ENCODE results near the gene KIRREL1. TPM values are rescaled to one million over a fixed set of nuclear protein-coding genes. Genes with fewer than 3 reads are reported as not detected.

Gene KIRREL1
- total RNA-seq, 1 experiment from 2014 or later: 42.6 TPM

GRCh38 chr1:157975228-157975950, 18.1 kb upstream of the KIRREL1 start:
- no peak for DNase-seq (ENCODE audit: low read depth)

GRCh38 chr1:157976888-157977287, 16.6 kb upstream of the KIRREL1 start:
- no peak for DNase-seq (ENCODE audit: low read depth)

- no peak for DNase-seq (ENCODE audit: low read depth)
These were observed 14.7 kb upstream of the KIRREL1 start for GRCh38 chr1:157978586-157979403.

DNA sequence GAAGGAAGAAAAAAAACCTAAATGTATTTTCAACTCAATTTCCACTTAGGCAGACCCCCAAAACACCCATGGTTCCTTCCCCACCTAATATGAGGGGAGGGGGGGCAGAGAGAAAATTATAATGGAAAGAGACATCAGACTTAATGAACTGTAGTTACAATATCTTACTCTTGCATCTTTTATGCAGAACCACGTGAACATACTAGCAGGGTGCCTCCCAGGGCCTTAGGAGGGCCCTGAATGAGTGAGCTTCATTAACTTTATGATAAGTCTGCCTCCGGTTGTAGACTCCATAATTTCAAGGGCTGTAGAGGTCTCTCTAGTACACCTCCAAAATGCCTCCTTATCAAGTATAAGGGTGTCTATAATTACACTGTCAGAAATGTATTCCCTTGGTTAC, 11.3 kb upstream of the KIRREL1 start:
- DNase-seq (ENCODE audit: low read depth): no peak

- no peak for DNase-seq (ENCODE audit: low read depth)
These were observed 9.7 kb upstream of the KIRREL1 start for GRCh38 chr1:157983787-157984186.

DNA sequence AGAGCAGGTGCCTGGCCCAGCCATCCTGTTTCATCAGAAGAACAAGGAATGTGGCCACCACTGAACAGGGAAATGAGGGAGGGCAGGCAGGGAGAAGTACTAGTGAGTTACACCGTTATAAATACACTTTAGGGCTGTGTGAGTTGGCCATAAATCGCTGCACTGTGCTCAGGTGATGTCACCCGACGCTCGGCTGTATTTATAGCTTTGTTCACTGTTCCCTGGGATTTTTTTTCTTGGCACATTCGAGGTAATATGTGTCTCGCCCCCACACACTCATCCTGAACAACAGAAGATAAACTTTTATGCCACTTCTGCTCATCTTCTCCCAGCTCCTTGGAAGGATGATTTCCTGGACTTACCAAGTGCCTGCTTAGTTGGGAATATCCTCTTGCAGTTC, 9.0 kb upstream of the KIRREL1 start:
- no peak for DNase-seq (ENCODE audit: low read depth)

GRCh38 chr1:157985473-157985872, 8.0 kb upstream of the KIRREL1 start:
- no peak for DNase-seq (ENCODE audit: low read depth)

- no peak for DNase-seq (ENCODE audit: low read depth)
These were observed 5.4 kb upstream of the KIRREL1 start for GRCh38 chr1:157988002-157988401.

GRCh38 chr1:157992031-157992832, 1.2 kb upstream of the KIRREL1 start:
- peak; percentile 67 for DNase-seq (ENCODE audit: low read depth)

- no peak for DNase-seq (ENCODE audit: low read depth)
These were observed 655 bp upstream of the KIRREL1 start for GRCh38 chr1:157992833-157993146.

DNA sequence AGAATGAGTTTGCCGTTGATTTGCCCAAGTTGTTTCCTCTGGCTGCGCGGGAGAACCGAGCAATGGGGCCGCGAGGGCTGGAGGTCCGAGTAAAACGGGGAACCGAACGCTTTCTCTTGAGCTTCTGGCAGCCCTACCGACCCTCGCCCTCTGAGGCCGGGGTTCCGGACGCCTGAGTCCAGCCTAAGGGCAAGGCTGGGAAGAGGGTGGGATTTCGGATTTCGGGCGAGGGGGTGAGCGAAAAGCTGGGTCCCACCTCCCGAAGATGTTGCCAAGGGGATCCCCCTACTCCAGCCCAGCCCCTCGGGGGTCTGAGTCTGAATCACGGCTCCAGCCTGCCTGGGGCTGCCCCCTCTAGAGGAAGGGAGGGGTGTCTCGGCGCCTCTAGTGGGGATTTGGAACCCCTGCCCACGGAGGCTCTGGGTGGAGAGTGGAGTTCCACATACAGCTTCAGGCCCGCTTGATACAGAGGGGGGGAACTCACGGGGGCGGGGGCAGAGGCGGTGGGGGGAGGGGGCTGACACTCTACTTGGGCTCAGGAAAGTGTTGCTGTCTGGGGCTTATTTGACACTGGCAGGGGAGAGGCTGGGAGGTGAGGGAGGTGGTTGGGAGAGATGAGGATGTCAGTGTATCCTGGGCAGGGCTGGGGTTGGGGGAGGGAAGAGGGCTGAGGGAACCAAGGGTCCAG, 617 bp downstream of the KIRREL1 start:
- no peak for DNase-seq (ENCODE audit: low read depth)

GRCh38 chr1:157994704-157995582, 1.5 kb downstream of the KIRREL1 start:
- DNase-seq (ENCODE audit: low read depth): no peak

DNA sequence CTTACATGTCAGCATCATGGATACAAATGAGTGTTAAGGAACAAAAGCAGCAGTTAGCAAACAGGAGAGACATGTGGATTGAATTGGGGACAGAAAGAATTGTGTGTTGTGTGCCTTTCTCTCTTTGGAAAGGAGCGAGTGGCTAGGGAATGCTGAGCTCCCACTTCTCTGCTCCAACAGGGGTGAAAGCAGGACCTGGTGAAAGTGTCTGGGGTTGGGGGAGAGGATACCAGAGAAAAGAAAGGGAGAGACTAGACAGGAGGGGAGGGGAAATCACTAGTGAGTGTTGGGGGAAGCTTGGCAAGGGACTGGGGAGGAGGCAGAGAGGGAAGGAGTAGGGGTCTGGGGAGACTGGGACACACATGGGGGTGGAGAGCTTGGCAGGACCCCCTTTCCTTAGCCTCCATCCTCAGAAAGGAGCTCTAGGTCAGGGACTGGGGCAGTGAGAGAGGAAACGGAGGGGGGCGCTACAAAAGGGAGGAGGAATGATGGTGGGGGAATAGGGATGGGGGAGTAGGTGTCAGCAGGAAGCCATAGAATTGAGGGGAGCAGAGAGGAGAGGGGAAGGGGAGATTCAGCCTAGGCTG, 2.2 kb downstream of the KIRREL1 start:
- no peak for DNase-seq (ENCODE audit: low read depth)

DNA sequence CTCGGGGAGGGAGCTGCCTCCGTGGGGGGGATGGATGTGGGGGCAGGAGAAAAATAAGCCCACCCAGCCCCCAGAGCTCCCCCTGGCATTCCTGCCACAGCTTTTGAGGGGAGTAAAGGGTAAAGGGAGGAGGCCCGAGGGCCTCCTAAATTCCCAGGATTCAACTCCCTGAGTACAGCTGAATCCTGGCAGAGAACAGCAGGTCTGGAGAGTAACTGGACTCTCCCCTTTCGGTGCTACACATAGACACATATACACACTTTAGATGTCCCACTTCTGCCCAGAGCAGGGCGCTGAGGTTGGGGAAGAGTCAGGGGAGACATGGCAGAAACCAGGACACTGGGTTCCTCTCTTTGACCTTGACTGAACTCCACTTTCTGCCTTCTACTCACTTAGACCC, 3.0 kb downstream of the KIRREL1 start:
- DNase-seq (ENCODE audit: low read depth): no peak

DNA sequence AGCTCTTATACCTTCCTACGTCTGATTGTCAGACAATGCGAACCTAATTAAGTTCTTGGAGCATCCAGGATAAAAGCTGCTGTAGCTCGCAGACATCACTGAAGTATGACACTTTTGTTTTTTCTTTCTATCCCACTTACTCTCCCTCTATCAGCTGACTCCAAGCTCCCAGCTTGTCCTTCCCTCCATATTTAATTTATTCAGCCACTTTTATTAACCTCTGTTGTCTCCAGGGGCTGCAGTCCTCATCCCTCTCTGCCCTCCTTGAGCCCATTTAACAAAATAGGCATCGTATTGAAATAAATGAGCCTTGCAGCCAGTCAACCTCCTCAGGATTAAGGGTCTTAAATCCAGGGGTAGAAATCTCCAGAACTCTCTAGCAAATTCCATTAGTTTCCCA, 7.1 kb downstream of the KIRREL1 start:
- DNase-seq (ENCODE audit: low read depth): no peak

DNA sequence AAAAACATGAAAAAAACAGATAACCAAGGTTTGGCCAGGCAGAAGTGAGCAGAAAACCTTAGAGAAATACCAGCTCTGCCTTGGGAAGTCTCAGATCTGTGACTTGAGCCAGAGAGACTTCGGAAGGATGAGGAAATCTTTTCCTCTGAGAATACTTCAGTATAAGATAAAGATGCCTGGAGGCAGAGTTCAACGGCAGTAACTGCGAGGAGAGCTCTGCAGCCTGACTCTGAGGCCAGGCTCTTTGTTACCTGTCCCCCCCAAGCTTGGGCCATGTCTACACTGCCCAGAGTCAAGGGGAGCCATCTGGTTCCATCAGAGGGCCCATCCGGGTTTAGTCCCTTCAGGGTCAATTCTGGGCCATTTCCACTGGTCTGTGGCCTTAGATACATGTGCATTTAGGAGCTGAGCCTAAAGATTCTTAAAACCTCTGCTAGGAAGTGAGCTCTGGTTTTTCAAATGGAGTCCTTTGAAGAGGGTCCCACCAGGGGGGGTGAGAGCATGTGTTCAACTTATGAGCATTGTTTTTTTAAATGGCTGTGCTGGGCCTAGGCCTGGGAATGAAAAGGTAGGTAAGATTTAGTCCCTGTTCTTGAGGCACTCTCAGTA, 8.7 kb downstream of the KIRREL1 start:
- DNase-seq (ENCODE audit: low read depth): no peak

- peak; percentile 76 for DNase-seq (ENCODE audit: low read depth)
These were observed 9.4 kb downstream of the KIRREL1 start for GRCh38 chr1:158002631-158003405.

GRCh38 chr1:158003406-158003800, 10.0 kb downstream of the KIRREL1 start:
- DNase-seq (ENCODE audit: low read depth): peak; percentile 58

DNA sequence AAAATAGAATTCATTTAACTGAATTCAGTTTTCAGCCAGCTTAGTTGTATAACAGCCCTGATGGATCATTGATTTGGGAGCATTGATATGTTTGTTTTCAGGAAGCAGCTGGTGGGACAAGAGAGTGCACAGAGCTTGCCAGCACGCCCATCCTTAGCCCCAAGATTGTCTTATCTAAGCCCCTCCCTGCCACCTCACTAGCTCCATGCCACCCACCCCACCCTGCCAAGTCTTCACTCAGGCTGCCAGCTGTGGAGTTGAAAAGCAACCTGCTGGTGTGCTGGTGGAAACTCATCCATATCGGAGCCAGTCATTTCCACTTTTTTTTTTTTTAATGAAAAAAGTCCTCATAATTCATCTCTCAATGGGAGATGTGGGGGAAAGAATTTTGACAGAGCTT, 11.8 kb downstream of the KIRREL1 start:
- DNase-seq (ENCODE audit: low read depth): no peak

Measured in Daoy (cell line).